ENCODE measurements around the gene PARD6G. TPM values are rescaled to one million over a fixed set of nuclear protein-coding genes. Genes with fewer than 3 reads are reported as not detected.

PARD6G gene
- total and polyA plus RNA-seq, 2 of the 8 experiments (the other 6 are each of a cell fraction or from before 2014, with no cell fraction given): 11.3 to 17.9 TPM

DNA sequence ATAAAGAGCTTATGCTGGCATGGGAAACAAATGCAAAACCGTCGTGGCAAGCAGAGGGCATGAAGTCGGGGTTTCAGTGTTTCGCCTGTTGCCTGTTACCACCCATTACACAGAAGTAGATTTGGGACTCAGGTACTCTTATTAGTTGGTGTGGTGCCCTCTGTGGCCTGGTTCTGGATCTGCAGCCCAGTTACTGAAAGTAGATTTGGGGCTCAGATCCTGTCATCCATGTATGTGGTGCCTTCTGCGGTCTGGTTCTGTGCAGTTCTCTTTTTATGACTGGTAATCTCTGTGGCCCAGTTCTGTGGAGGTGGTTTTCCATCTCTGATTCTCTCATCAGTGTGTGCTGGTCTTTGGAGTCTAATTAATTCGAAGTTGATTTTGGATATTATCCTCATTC, 93.0 kb downstream of the PARD6G start:
- no peaks in the 10 kb centered on the region for H3K79me2 ChIP-seq (ENCODE audit: control insufficient read depth in 1 of 2, insufficient read depth in 2 of 2, low read length in 2 of 2)
- no peak overlapping the region for H3K9ac ChIP-seq (replicated peaks in 1 of 4; ENCODE audit: extremely low read depth in 1 of 4, low read depth in 3 of 4, low read length in 3 of 4)
- H2BK120ac ChIP-seq (replicated peaks; ENCODE audit: low read depth, low read length): no peak overlapping the region
- H2AFZ ChIP-seq (ENCODE audit: low read length): no peak overlapping the region
- H3K23ac ChIP-seq (ENCODE audit: insufficient read length): no peak overlapping the region
- ChIA-PET CTCF (ENCODE audit: partially characterized antibody) (interaction anchor here (0.8 to 10.1 kb wide), 11 partner anchors 11 to 101 kb away, joined by 3 to 124 read pairs (median 6); no protein-coding TSS in a partner anchor), POLR2A (ENCODE audit: partially characterized antibody) (interaction anchor here (0.7 to 1.2 kb wide), 2 partner anchors 9 to 86 kb away, joined by 3 to 6 read pairs; no protein-coding TSS in a partner anchor)
- no peak overlapping the region for H3K14ac ChIP-seq (ENCODE audit: insufficient read length)
- H3K79me1 ChIP-seq (ENCODE audit: low read depth, low read length): no peaks in the 10 kb centered on the region; the same call in 1 of the 2 replicates
- FAIRE-seq (peak; percentile 93), DNase-seq (ENCODE audit: low read depth in 1 of 2, low spot score in 2 of 2) (no peak)
- no peaks in the 10 kb centered on the region for H3K9me3 ChIP-seq (ENCODE audit: insufficient read depth in 2 of 2, low read depth in 1 of 2, low read length in 1 of 2)
- H3K56ac ChIP-seq (replicated peaks; ENCODE audit: insufficient read length, low read depth, low read length): no peak overlapping the region
- 72% methylated on average over 6 of the region's 6 CpGs; no CpG with 5 or more reads in 1 of the 2 experiments for WGBS, 2 experiments (ENCODE audit: extremely low coverage in 1 of 2, insufficient coverage in 1 of 2, insufficient read length in 1 of 2, insufficient replicate concordance in 2 of 2, low coverage in 1 of 2, low lambda C conversion rate in 2 of 2, missing lambda C conversion rate in 1 of 2)
- no peak overlapping the region for H3K27ac ChIP-seq (ENCODE audit: low read depth, low read length)
- no peak overlapping the region for H4K91ac ChIP-seq (replicated peaks; ENCODE audit: insufficient read length, low read length)
- H4K8ac ChIP-seq (ENCODE audit: extremely low read depth, insufficient read depth, low read length): no peak overlapping the region
- H3K4me3 ChIP-seq (ENCODE audit: extremely low read depth in 1 of 4, insufficient read depth in 2 of 4, low read depth in 3 of 4, low read length in 4 of 4): no peak overlapping the region
- H2BK12ac ChIP-seq (ENCODE audit: low read depth, low read length): no peak overlapping the region
- peaks cover 0 to 11% of the 10 kb centered on the region in 2 experiments for H4K20me1 ChIP-seq (replicated peaks in 1 of 2; ENCODE audit: control insufficient read depth in 1 of 2, insufficient read depth in 2 of 2, low read length in 2 of 2)
- H4K5ac ChIP-seq (ENCODE audit: insufficient read length, low read depth, low read length): no peak overlapping the region
- no peak overlapping the region for H2BK15ac ChIP-seq (ENCODE audit: low read length)
- no peak overlapping the region for H2AK5ac ChIP-seq (ENCODE audit: low read depth, low read length)
- H2BK5ac ChIP-seq (ENCODE audit: low read depth, low read length): no peak overlapping the region
- no peaks in the 10 kb centered on the region for H3K36me3 ChIP-seq (ENCODE audit: control insufficient read depth in 2 of 4, insufficient read depth in 4 of 4, low read length in 3 of 4)
- H3K4me1 ChIP-seq (replicated peaks in 1 of 4; ENCODE audit: control insufficient read depth in 3 of 4, insufficient read depth in 4 of 4, low read length in 3 of 4): no peaks in the 10 kb centered on the region
- no peak overlapping the region for H2BK20ac ChIP-seq (ENCODE audit: low read length)
- no peaks in the 10 kb centered on the region for H3K27me3 ChIP-seq (replicated peaks in 1 of 4; ENCODE audit: control insufficient read depth in 3 of 4, extremely low read depth in 1 of 4, insufficient read depth in 3 of 4, low read length in 3 of 4)
- no peak overlapping the region for H3K4me2 ChIP-seq (ENCODE audit: insufficient read depth in 1 of 2, low read depth in 2 of 2, low read length in 2 of 2)
- H3K18ac ChIP-seq (ENCODE audit: extremely low read depth, low read length): no peak overlapping the region
- TF ChIP-seq RAD21 (IDR thresholded peaks at IDR 0.05 in 1 of 2, conservative IDR thresholded peaks at IDR 0.05 in 1 of 2; ENCODE audit: low read depth in 2 of 2, low read length in 2 of 2) (peak; percentile 65 to 73), SIN3A (conservative IDR thresholded peaks at IDR 0.05 in 1 of 2, IDR thresholded peaks at IDR 0.05 in 1 of 2; ENCODE audit: low read depth in 1 of 2, low read length in 2 of 2) (no peak)
- TF ChIP-seq, protein P1, sequence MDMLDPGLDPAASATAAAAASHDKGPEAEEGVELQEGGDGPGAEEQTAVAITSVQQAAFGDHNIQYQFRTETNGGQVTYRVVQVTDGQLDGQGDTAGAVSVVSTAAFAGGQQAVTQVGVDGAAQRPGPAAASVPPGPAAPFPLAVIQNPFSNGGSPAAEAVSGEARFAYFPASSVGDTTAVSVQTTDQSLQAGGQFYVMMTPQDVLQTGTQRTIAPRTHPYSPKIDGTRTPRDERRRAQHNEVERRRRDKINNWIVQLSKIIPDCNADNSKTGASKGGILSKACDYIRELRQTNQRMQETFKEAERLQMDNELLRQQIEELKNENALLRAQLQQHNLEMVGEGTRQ (IDR thresholded peaks at IDR 0.05; ENCODE audit: low read length): no peak
- TF ChIP-seq, protein P2, sequence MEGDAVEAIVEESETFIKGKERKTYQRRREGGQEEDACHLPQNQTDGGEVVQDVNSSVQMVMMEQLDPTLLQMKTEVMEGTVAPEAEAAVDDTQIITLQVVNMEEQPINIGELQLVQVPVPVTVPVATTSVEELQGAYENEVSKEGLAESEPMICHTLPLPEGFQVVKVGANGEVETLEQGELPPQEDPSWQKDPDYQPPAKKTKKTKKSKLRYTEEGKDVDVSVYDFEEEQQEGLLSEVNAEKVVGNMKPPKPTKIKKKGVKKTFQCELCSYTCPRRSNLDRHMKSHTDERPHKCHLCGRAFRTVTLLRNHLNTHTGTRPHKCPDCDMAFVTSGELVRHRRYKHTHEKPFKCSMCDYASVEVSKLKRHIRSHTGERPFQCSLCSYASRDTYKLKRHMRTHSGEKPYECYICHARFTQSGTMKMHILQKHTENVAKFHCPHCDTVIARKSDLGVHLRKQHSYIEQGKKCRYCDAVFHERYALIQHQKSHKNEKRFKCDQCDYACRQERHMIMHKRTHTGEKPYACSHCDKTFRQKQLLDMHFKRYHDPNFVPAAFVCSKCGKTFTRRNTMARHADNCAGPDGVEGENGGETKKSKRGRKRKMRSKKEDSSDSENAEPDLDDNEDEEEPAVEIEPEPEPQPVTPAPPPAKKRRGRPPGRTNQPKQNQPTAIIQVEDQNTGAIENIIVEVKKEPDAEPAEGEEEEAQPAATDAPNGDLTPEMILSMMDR (IDR thresholded peaks at IDR 0.05; ENCODE audit: control extremely low read depth in 1 of 3, insufficient read depth in 1 of 3, low read depth in 1 of 3, low read length in 3 of 3): peak; percentile 64 to 81 (median 67)
- no peaks in the 10 kb centered on the region for H3K23me2 ChIP-seq (ENCODE audit: low read depth, low read length)
- no peak overlapping the region for H3K4ac ChIP-seq (replicated peaks; ENCODE audit: insufficient read length, low read depth, low read length)

All from H1 (cell line).